ENCODE results near the gene HTRA3.

DNA sequence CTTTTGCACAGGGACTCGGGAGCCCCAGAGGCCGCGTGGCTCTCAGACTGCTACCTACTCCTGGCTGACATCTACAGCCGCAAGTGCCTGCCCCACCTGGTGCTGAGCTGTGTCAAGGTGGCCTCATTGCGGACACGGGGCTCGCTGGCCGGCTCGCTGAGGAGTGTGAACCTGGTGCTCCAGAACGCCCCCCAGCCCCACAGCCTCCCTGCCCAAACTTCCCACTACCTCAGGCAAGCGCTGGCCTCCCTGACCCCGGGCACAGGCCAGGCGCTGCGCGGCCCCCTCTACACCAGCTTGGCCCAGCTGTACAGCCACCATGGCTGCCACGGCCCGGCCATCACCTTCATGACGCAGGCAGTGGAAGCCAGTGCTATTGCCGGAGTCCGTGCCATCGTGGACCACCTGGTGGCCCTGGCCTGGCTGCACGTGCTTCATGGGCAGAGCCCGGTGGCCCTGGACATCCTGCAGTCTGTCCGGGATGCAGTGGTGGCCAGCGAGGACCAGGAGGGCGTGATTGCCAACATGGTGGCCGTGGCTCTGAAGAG lies 41.7 kb upstream of the HTRA3 start:
- TF ChIP-seq EZH2 (IDR thresholded peaks at IDR 0.05; ENCODE audit: borderline replicate concordance, insufficient read depth, low read length, poor library complexity, severe bottlenecking), result no peak
- TF ChIP-seq, protein P1, sequence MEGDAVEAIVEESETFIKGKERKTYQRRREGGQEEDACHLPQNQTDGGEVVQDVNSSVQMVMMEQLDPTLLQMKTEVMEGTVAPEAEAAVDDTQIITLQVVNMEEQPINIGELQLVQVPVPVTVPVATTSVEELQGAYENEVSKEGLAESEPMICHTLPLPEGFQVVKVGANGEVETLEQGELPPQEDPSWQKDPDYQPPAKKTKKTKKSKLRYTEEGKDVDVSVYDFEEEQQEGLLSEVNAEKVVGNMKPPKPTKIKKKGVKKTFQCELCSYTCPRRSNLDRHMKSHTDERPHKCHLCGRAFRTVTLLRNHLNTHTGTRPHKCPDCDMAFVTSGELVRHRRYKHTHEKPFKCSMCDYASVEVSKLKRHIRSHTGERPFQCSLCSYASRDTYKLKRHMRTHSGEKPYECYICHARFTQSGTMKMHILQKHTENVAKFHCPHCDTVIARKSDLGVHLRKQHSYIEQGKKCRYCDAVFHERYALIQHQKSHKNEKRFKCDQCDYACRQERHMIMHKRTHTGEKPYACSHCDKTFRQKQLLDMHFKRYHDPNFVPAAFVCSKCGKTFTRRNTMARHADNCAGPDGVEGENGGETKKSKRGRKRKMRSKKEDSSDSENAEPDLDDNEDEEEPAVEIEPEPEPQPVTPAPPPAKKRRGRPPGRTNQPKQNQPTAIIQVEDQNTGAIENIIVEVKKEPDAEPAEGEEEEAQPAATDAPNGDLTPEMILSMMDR (IDR thresholded peaks at IDR 0.05; ENCODE audit: poor library complexity, severe bottlenecking), result no peak

Data from neural cell (in vitro differentiated cells).